SIG-M5 (cell line): ENCODE measurements around the gene LYSMD1.

Source experiments
- DNase-seq: peaks from one replicate; lab custom pipeline; 2025; lab: John Stamatoyannopoulos, UW

The LYSMD1 gene

DNA sequence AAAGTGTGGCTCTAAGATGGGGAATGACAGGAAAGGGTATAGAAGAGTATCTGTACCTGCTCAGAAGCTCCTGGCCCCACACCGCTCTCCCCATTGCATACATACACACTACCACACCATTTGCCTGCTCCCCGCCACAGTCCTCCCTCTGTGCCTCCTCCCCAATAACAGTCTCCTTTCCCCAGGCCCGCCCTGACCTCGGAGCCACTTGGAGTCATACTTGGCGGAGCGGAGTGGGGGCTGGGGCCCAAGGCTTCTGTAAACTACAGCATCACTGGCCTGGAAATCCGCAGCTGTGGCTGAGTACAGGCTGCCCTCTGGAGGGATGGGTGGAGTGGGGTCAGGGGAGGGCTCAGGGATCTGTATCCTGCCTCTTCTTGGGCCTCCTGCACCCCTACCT is 27.9 kb downstream of the LYSMD1 start:
- DNase-seq: no peak

DNA sequence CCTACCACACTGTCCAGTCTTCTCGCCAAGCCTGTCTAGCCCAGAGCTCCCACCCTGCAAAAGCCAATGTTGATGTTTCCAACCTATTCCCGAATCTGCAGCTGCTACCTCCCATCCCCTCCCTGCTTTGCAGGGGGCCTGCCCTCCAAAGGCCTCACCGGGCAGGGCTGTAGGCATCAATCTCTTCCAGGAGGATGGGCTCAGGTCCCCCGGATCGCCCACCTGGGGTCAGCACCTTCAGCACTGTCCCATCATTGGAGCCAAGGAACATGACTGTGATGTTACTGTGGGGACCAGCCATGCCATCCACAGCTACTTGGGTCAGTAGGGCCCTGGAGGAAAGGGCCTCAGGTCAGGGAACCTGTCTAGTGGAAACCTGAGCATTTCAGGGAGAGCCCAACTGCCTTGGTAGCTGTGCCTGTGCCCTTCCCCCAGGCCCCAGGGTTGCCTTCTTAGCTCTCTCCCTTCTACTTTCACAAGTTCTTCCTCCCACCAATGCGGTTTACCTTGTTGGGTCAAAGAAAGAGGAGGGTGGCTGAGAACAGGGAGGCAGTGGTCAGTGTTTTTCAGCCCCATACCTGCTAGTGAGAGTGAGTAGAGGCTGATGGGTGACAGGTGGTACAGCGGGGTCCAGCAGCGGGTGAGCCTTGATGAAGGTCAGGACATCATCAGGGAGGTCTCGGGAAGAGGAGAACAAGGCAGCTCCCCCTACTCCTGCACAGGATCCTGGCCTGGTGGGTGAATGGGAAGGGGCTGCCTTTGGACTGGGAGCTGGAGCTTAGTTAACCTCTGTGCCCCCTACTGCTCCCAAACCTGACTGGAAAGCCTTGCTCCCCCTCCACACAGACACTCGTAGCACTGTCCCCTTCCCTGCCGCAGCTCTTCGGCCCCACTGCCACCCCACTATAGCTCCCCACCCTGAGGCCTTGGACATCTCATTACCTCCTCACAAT is 30.0 kb downstream of the LYSMD1 start:
- DNase-seq: no peak

DNA sequence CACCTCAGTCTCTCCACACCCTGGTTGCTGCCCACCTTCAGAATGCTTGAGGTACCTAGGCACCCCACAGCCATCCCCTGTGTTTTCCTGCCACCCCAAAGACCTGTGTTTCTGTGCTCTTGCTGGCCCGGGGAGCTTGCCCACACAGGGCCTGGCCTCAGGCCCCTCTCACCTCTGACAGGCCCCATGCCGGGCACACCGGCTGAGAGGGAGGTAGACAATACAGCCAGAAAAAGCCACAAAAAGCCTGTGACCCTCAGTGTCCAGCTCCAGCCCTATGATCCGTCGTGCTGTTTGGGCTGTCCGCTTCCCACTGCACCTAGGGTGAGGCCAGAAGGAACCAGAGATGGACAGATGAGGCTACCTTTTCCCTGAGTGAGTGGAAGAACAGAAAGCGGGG is 30.7 kb downstream of the LYSMD1 start:
- no peak for DNase-seq

DNA sequence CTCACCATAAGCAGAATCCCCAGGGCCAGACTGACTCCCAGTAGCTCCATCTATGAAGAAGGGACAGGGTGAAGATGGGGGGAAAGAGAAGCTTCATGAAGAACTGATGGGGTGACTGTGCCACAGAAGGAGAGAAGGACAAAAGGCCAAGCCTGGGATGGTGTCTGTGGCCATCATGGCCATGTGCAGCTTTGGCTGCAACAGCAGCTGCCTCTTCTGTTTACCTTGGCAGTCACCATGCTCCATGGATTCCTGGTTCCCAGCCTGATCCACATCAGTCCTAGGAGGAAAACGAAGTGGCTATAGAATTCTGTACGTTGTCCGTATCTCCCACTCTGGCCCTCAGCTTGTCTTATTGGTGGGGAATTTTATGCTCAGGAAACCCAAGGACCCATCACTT is 31.3 kb downstream of the LYSMD1 start:
- no peak for DNase-seq

DNA sequence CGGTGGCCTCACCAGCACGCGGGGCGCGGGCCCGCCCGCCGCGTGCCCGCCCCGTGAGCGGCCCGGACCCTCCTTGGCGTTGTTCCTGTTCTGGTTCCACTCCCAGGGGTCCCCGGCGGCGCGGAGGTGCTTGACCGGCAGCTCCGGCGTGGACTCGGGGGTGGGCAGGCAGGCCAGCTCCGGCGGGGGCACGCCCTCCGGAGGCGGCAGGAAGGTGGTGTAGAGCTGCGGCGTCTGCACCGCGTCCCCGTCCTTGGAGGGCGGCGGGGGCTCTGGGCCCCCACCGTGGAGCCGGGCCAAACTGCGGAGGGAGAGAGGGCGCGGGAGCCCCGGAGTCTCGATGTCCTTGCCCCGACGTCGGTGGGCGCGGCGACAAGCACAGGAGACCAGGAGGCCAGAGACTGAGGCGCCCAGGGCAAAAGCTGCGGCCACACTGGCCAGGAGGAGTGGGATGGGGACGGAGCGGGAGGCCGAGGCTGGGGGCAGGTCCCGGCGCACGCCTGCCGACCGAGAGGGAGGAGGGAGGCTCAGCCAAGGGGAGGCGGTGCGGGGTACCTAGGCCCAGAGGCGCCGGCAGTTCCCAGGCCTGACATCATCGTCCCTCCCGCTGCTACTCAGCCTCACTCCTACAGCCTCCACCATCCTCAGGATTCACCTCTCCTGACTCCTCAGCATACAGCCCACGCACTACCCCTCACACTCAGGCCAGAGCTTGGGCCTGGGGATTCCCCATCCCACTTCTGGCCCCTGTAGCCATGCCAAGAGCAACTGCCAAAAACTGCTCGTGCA is 32.5 kb downstream of the LYSMD1 start:
- no peak for DNase-seq

DNA sequence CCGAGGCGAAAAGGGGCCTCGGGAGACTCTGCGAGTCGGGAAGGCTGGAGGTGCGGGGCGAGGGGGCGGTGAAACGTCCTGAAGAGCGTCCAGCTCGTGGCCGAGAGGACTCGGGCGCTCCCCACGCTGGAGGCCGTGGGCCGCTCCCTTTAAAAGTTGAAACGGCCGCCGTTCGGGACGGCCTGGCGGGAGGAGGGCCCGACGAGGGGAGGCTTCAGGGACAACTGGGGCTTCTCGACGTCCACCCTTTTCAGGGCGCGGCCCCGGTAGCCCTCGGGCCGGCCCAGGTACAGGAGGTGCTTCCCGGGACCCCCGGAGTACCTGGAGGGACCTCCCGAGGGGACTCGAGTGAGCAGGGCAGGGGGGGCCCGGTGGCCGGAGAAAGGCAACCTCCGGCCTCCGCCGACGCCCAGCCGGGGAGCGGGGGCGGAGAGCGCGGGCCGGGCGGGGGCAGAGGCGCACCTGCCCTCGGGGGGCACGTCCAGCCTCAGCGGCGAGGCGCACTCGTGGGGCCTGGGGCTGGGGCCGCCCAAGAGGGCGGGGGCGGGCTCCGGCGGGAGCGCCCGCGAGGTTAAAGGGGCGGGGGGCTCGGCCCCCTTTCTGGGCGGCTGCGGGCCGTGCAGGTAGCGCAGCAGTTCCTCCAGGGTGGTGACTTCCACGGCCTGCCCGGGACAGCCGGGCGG is 33.2 kb downstream of the LYSMD1 start:
- DNase-seq: no peak

DNA sequence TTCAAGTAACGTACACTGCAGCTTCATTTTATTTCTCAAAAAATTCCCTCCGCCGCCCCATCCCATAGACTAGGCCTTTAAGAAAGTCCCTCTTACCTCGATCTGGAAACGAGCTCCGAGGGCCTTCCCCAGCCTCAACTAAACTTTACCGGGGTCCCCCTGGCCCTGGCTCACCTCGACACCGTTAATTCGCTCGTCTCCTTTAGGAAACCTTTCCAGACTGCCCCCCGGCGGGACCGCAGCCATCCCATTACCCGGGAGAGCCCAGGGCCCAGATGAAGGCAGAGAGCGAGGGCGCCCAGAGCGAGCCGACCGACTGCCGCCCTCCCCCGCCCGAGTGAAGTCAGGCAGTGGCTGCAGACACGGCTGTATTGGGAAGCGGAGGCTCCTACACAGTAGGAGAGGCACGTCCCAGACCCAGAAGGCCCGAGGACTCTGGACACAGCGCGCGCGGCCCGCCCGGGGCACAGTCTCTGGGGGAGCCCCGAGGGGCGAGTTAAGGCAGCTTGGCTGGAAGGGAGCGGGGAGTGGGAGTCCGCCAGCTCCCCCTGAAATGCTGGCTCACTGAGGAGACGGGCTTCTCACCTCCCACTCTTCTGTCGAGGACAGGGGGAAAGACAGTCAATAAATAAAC is 33.9 kb downstream of the LYSMD1 start:
- DNase-seq: no peak

DNA sequence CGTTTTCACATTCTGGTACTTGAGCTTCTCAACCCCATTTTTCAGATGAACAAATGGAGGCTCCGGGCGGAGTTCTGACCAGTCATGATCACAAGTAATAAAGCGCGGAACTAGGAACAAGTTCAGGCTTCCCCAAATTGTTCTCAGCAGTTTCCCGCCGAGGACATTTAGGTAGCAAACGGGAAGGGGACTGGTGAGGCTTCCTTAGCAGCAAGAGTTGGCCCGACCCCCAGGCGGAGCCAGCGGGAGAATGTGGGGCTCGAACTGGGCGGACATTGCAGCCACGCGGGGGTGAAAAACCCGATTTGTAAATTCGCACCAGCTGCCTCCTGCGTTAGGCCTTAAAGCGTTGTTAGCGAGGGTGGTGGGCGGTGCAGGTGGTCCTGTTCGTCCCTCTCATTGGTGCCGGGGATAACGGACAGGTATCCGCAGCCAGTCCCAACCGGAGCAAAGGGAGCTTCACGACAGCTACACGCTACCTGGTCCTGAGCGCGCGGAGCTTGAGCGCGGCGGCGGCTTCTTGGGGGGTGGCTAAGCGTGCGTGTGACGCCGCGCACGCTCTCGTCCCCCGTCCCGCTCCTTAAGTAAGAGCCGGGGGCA is 34.6 kb downstream of the LYSMD1 start:
- no peak for DNase-seq

DNA sequence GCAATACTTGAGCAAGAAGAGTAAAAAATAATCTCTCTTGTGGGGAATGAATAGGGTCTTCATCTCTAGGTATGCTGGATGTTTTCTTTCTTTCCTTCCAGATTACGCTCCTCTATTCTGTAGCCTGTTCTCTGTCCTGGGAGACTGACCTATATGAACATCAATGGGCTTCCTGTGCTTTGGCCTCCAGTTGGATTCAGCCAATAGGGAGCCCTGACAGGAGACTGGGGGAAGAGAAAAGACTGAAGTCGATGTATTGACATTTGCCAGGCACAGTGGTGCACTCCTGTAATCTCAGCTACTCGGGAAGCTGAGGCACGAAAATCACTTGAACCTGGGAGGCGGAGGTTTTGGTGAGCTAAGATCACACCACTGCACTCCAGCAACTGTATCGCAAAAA is 36.9 kb downstream of the LYSMD1 start:
- DNase-seq: no peak

DNA sequence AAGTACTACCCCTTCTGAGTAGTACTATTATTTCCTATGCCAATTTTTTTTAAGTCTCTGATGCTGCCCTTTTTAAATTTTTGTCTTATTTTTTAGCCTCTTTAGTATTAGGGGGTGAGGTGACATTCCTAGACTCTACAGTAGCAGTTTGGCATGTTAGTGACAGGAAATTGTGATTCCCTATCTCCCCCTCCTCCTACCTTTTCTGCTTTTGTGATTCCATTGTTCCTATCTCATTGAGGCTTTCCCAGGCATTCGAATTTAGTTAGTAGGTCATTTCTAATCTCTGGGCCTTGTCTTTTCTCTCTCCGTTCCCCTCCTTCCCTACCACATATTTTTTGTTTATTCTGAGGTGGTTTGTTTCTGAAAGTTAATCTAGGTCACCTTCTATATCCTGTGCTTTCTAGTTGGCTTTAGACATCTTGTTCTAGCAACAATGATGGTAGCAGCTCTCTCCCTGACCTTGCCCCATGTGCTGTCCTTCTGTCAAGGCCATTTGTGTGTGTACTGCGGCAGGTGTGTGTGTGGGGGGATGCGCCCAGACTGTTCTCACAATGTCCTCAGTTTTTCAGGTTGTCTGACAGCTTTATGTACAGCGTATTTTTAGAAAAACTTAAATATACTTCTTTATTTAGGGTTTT is 40.8 kb downstream of the LYSMD1 start:
- no peak for DNase-seq

DNA sequence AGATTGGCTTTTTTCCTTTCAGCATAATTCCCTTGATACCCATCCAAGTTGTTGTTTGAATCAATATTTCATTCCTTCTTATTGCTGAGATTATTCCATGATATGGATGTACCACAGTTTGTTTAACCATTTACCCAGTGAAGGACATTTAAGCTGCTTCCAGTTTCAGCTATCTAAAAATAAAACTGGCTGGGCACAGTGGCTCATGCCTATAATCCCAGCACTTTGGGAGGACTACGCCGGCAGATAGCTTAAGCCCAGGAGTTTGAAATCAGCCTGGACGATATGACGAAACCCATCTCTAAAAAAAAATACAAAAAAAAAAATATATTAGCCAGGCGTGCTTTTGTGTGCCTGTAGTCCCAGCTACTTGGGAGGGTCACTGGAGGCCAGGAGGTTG is 51.8 kb downstream of the LYSMD1 start:
- no peak for DNase-seq
